ENCODE data around the gene TTLL9.
"Not testable (repeated sequence)": the region's sequence is repeated elsewhere in the genome, so short reads cannot be mapped to it uniquely, and the experiment has no call there.

TTLL9 gene

DNA sequence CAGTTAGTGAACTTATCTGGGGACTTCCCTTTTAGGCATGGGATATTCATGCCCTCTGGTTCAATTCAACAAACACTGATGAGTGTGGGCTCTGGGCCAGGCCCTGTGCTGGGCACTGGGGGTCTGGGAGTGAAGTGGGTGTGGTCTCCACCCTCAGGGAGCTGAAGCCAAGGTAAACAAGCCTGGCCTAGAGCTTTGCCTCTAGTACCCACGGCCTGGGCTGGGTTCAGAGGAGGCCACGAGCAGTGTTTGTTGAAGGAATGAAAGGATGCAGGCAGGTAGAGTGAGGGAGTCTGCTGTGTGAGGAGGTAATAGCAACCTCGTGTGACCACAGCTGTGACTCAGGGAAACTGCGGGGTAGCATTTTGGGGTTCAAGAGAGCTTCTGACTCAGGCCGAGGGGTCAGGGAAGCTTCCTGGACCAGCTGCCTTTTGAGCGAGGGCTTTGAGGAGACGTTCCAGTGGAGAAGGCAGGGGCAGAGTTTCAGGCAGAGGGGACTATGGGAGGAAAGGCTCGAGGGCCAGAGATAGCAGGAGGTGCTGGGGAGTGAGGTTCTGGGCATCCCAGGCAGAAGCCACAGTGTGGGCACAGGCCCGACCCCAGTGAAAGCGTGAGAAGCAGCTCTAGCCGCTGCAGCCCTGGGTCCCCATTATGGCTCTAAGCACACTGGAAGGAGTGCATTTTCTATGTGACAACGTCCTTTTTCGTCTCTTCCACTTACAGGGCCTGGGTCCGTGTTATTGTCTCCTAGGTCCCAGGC lies 45.7 kb upstream of the TTLL9 start:
- TF ChIP-seq, protein P1, sequence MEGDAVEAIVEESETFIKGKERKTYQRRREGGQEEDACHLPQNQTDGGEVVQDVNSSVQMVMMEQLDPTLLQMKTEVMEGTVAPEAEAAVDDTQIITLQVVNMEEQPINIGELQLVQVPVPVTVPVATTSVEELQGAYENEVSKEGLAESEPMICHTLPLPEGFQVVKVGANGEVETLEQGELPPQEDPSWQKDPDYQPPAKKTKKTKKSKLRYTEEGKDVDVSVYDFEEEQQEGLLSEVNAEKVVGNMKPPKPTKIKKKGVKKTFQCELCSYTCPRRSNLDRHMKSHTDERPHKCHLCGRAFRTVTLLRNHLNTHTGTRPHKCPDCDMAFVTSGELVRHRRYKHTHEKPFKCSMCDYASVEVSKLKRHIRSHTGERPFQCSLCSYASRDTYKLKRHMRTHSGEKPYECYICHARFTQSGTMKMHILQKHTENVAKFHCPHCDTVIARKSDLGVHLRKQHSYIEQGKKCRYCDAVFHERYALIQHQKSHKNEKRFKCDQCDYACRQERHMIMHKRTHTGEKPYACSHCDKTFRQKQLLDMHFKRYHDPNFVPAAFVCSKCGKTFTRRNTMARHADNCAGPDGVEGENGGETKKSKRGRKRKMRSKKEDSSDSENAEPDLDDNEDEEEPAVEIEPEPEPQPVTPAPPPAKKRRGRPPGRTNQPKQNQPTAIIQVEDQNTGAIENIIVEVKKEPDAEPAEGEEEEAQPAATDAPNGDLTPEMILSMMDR (IDR thresholded peaks at IDR 0.05; ENCODE audit: insufficient read depth, low read length, poor library complexity, severe bottlenecking) = no peak
- no peaks in the 10 kb centered on the region for H3K27me3 ChIP-seq (replicated peaks; ENCODE audit: control insufficient read depth, insufficient read depth, low read length)
- H3K4me3 ChIP-seq (replicated peaks; ENCODE audit: low read depth, low read length) = no peak overlapping the region
- no peak for DNase-seq (ENCODE audit: extremely low read depth, insufficient read length)
- H3K36me3 ChIP-seq (ENCODE audit: control insufficient read depth, insufficient read depth, low read length) = no peaks in the 10 kb centered on the region

DNA sequence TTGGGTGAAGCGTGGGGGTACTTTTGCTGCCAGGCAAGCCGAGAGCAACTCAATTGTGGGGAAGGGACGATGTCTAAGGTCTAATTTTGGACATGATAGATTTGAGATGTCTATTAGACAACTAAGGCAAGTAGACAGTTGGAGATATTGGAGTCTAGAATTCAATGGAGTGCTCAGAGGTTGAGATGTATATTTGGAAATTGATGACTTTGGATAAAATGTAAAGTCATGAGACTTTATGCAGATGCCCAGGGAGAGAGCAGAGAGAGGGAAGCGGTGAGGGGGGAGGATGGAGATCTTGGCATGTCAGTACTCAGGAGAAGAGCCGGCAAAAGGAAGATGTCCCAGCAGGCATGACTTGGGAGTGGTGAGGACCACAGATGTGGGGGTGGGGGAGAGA lies 44.4 kb upstream of the TTLL9 start:
- Histone ChIP-seq H3K36me3 (ENCODE audit: control insufficient read depth, insufficient read depth, low read length) (no peaks in the 10 kb centered on the region), H3K4me3 (replicated peaks; ENCODE audit: low read depth, low read length) (no peak overlapping the region), H3K27me3 (replicated peaks; ENCODE audit: control insufficient read depth, insufficient read depth, low read length) (no peaks in the 10 kb centered on the region)
- TF ChIP-seq, protein P1 (IDR thresholded peaks at IDR 0.05; ENCODE audit: insufficient read depth, low read length, poor library complexity, severe bottlenecking) = no peak
- DNase-seq (ENCODE audit: extremely low read depth, insufficient read length) = no peak

DNA sequence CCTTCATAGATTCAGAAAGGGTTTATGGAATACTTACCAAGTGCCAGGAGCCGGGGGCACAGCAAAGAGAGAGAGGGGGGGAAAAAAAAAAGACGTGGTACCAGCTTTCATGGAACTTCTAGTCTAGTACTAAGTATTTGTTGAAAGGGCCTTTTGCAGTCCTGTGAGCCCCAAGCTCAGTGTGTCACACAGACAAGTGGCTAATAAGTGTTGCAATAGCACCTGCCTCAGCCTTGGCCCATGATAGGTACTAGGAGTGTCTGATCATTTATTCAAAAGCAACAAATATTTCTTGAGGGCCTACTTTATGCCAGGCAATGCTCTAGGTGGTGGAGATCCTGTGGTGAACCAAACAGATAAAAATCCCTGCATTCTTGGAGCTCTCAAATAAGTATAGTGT lies 43.4 kb upstream of the TTLL9 start:
- no peaks in the 10 kb centered on the region for H3K36me3 ChIP-seq (ENCODE audit: control insufficient read depth, insufficient read depth, low read length)
- no peak overlapping the region for H3K4me3 ChIP-seq (replicated peaks; ENCODE audit: low read depth, low read length)
- no peak for DNase-seq (ENCODE audit: extremely low read depth, insufficient read length)
- no peaks in the 10 kb centered on the region for H3K27me3 ChIP-seq (replicated peaks; ENCODE audit: control insufficient read depth, insufficient read depth, low read length)
- TF ChIP-seq, protein P1 (IDR thresholded peaks at IDR 0.05; ENCODE audit: insufficient read depth, low read length, poor library complexity, severe bottlenecking) = no peak

DNA sequence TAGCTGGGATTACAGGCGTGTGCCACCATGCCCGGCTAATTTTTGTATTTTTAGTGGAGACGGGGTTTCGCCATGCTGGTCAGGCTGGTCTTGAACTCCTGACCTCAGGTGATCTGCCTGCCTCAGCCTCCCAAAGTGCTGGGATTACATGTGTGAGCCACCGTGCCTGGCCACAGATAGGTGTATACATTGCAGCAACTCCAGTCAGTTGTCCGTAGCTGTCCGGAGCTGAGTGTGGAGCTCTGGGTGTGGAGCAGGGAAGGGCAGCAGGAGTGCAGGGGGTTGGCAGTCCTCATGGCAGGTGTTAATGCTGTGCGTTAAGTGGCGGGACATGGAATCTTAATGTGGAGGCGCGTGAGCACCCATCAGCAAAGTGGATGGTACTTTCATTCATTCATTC lies 42.4 kb upstream of the TTLL9 start:
- H3K27me3 ChIP-seq (replicated peaks; ENCODE audit: control insufficient read depth, insufficient read depth, low read length); H3K36me3 ChIP-seq (ENCODE audit: control insufficient read depth, insufficient read depth, low read length); H3K4me3 ChIP-seq (replicated peaks; ENCODE audit: low read depth, low read length); DNase-seq (ENCODE audit: extremely low read depth, insufficient read length): not testable (repeated sequence)

DNA sequence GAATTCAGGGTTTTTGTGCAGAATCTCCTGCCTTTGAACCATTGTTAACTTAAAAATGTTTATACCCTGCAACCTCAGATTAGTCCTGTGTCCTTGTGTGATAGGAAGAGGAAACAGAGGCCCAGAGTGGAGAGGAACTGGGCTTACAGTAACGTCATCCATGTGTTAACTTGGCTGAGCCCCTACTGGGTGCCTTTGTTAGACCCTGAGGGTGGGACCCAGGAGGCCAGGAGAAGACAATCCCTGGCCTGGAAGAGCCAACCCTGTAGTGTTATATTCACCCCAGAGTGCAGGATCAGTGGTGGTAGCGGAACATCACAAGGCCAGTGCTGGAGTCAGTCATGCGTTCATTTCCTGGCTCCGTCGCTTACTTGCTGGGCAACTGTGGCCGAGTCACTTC lies 40.7 kb upstream of the TTLL9 start:
- Histone ChIP-seq H3K4me3 (replicated peaks; ENCODE audit: low read depth, low read length) (no peak overlapping the region), H3K27me3 (replicated peaks; ENCODE audit: control insufficient read depth, insufficient read depth, low read length) (no peaks in the 10 kb centered on the region), H3K36me3 (ENCODE audit: control insufficient read depth, insufficient read depth, low read length) (no peaks in the 10 kb centered on the region)
- TF ChIP-seq, protein P1 (IDR thresholded peaks at IDR 0.05; ENCODE audit: insufficient read depth, low read length, poor library complexity, severe bottlenecking) = no peak
- no peak for DNase-seq (ENCODE audit: extremely low read depth, insufficient read length)

DNA sequence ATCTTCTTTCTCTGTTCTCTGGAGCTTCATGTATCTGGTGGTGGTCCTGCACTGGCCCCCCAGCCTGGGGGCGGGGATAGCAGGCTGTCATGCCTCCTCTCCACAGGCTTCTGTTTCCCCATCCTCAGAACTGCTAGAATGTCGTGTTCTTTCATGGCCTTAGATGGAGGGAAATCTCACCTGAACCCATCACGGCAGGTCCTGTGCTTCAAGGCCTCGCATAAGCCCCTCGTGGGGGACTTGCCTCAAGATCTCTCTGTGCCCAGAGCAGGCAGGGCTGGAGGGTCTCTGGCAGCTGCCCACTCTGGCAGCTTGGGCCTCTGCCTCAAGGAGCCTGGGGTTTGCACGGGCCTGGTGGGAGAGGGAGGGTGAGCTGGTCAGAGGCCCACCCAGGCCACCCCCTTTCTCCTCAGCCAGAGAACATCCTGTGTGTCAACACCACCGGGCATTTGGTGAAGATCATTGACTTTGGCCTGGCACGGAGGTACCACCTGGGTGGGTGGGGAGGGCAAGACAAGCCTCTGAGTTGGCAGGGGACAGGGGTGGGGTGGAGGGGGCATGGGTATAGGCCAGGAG lies 39.9 kb upstream of the TTLL9 start:
- no peak for DNase-seq (ENCODE audit: extremely low read depth, insufficient read length)
- no peaks in the 10 kb centered on the region for H3K27me3 ChIP-seq (replicated peaks; ENCODE audit: control insufficient read depth, insufficient read depth, low read length)
- H3K36me3 ChIP-seq (ENCODE audit: control insufficient read depth, insufficient read depth, low read length) = no peaks in the 10 kb centered on the region
- TF ChIP-seq, protein P1 (IDR thresholded peaks at IDR 0.05; ENCODE audit: insufficient read depth, low read length, poor library complexity, severe bottlenecking) = no peak
- H3K4me3 ChIP-seq (replicated peaks; ENCODE audit: low read depth, low read length) = no peak overlapping the region
